ENCODE data around the gene FYCO1. TPM values are rescaled to one million over a fixed set of nuclear protein-coding genes. Genes with fewer than 3 reads are reported as not detected.

The FYCO1 gene
- total and polyA plus RNA-seq, 2 of the 13 experiments (the other 11 are each of a cell fraction or from before 2014, with no cell fraction given) = 2.7 to 4.2 TPM

GRCh38 chr3:45984331-45985312 is 11.0 kb downstream of the FYCO1 start:
- FAIRE-seq = no peak
- CTCF ChIA-PET (ENCODE audit: low intra/inter-chr PET ratio, low total read pairs) = no interaction called here

GRCh38 chr3:45983770-45984169 is 11.9 kb downstream of the FYCO1 start:
- FAIRE-seq (no peak), ATAC-seq (no peak), DNase-seq (ENCODE audit: low spot score) (no peak)
- Histone ChIP-seq H3K27me3 (ENCODE audit: control insufficient read depth in 1 of 2, insufficient read depth in 2 of 2, low read length in 2 of 2) (no peaks in the 10 kb centered on the region), H3K4me2 (ENCODE audit: low read depth, low read length) (no peak overlapping the region), H3K4me1 (ENCODE audit: insufficient read depth, low read length) (peaks cover 45% of the 10 kb centered on the region), H3K27ac (ENCODE audit: extremely low read length, insufficient read depth, low read length) (no peak overlapping the region), H3K36me3 (replicated peaks in 1 of 2; ENCODE audit: control insufficient read depth in 1 of 2, insufficient read depth in 2 of 2, low read length in 2 of 2) (peaks cover 6 to 50% of the 10 kb centered on the region in 2 experiments; a peak in 4 of 5 replicates), H3K79me2 (ENCODE audit: insufficient read depth, low read length) (peaks cover 25% of the 10 kb centered on the region), H3K9me3 (ENCODE audit: low read length) (no peaks in the 10 kb centered on the region), H3K4me3 (replicated peaks in 1 of 3; ENCODE audit: insufficient read depth in 1 of 3, low read depth in 2 of 3, low read length in 3 of 3) (no peak overlapping the region), H3K9ac (ENCODE audit: insufficient read depth, low read depth, low read length) (no peak overlapping the region), H4K20me1 (ENCODE audit: insufficient read depth, low read length) (no peaks in the 10 kb centered on the region), H2AFZ (ENCODE audit: low read length) (no peak overlapping the region)
- intact Hi-C loops (cut with micrococcal nuclease; ENCODE audit: unreplicated experiment) (no loop called here), in situ Hi-C loops (cut with HindIII; ENCODE audit: extremely low pct_ligation_motif_present, low pct_unique_long_range_greater_than_20kb) (no loop called here)
- no peak for TF ChIP-seq PHB2 (IDR thresholded peaks at IDR 0.05; ENCODE audit: partially characterized antibody)
- no peak for TF ChIP-seq ZNF468 (CRISPR knock-in tag; IDR thresholded peaks at IDR 0.05)
- TF ChIP-seq, protein P1, sequence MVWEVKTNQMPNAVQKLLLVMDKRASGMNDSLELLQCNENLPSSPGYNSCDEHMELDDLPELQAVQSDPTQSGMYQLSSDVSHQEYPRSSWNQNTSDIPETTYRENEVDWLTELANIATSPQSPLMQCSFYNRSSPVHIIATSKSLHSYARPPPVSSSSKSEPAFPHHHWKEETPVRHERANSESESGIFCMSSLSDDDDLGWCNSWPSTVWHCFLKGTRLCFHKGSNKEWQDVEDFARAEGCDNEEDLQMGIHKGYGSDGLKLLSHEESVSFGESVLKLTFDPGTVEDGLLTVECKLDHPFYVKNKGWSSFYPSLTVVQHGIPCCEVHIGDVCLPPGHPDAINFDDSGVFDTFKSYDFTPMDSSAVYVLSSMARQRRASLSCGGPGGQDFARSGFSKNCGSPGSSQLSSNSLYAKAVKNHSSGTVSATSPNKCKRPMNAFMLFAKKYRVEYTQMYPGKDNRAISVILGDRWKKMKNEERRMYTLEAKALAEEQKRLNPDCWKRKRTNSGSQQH (CRISPR knock-in tag; IDR thresholded peaks at IDR 0.05; ENCODE audit: low read depth) = no peak
- no peak for TF ChIP-seq ZBTB1 (CRISPR knock-in tag; IDR thresholded peaks at IDR 0.05; ENCODE audit: borderline replicate concordance)
- CTCF ChIA-PET (ENCODE audit: low intra/inter-chr PET ratio, low total read pairs) = no interaction called here
- 93% methylated on average over 3 of the region's 3 CpGs for WGBS (ENCODE audit: low lambda C conversion rate)
- POLR2A ChIA-PET = no interaction called here
- no TSS peak for BruUV-seq (replicated peaks)

More at GRCh38 chr3:45984331-45985312, 11.0 kb downstream of the FYCO1 start:
- in situ Hi-C loops (cut with HindIII; ENCODE audit: extremely low pct_ligation_motif_present, low pct_unique_long_range_greater_than_20kb) = no loop called here
- no TSS peak for BruUV-seq (replicated peaks)
- H3K4me3 ChIP-seq (replicated peaks in 1 of 3; ENCODE audit: insufficient read depth in 1 of 3, low read depth in 2 of 3, low read length in 3 of 3) = no peak overlapping the region
- no peaks in the 10 kb centered on the region for H3K9me3 ChIP-seq (ENCODE audit: low read length)
- H3K79me2 ChIP-seq (ENCODE audit: insufficient read depth, low read length) = peaks cover 27% of the 10 kb centered on the region
- intact Hi-C loops (cut with micrococcal nuclease; ENCODE audit: unreplicated experiment) = no loop called here
- ATAC-seq = no peak
- H2AFZ ChIP-seq (ENCODE audit: low read length) = no peak overlapping the region
- DNase-seq (ENCODE audit: low spot score) = no peak
- H3K27ac ChIP-seq (ENCODE audit: extremely low read length, insufficient read depth, low read length) = peak overlapping the region; percentile 61
- H3K36me3 ChIP-seq (replicated peaks in 1 of 2; ENCODE audit: control insufficient read depth in 1 of 2, insufficient read depth in 2 of 2, low read length in 2 of 2) = peaks cover 3 to 46% of the 10 kb centered on the region in 2 experiments; a peak in 4 of 5 replicates
- POLR2A ChIA-PET = no interaction called here
- H3K4me2 ChIP-seq (ENCODE audit: low read depth, low read length) = no peak overlapping the region
- peaks cover 47% of the 10 kb centered on the region for H3K4me1 ChIP-seq (ENCODE audit: insufficient read depth, low read length)
- no peak for TF ChIP-seq SYNCRIP (IDR thresholded peaks at IDR 0.05; ENCODE audit: insufficient read depth, low read depth, low read length)
- peak; percentile 22; the same call in 1 of the 2 replicates for TF ChIP-seq HNF4A (CRISPR knock-in tag; IDR thresholded peaks at IDR 0.05)
- no peak for TF ChIP-seq SIX1 (CRISPR knock-in tag; IDR thresholded peaks at IDR 0.05; ENCODE audit: borderline replicate concordance)
- TF ChIP-seq KDM1A (CRISPR knock-in tag; IDR thresholded peaks at IDR 0.05) = no peak
- TF ChIP-seq GATAD1 (CRISPR knock-in tag; IDR thresholded peaks at IDR 0.05) = no peak
- H3K9ac ChIP-seq (ENCODE audit: insufficient read depth, low read depth, low read length) = no peak overlapping the region
- no peaks in the 10 kb centered on the region for H3K27me3 ChIP-seq (ENCODE audit: control insufficient read depth in 1 of 2, insufficient read depth in 2 of 2, low read length in 2 of 2)
- no peaks in the 10 kb centered on the region for H4K20me1 ChIP-seq (ENCODE audit: insufficient read depth, low read length)
- 86% methylated on average over 8 of the region's 8 CpGs for WGBS (ENCODE audit: low lambda C conversion rate)

Data from HepG2 (cell line).